Umbilical cord (tissue), 2 donors: ENCODE data around the gene PHIP. TPM values are rescaled to one million over a fixed set of nuclear protein-coding genes. Genes with fewer than 3 reads are reported as not detected.
A peak's percentile ranks its signal among the peaks of the same experiment; 100 is the strongest.

Experiments
- DNase-seq: peaks from one replicate; pipeline ENCODE4 v3.0.0-alpha.2; 2015; ENCODE audit warnings: low spot score
- total RNA-seq: library from RNA; depleted of rRNA; stranded (reverse); fragments of >200 nt; gene quantifications from one replicate; pipeline ENCODE4 v1.2.3, GENCODE V29; 2014; ENCODE audit warnings: low replicate concordance; ENCODE audit not compliant: insufficient read depth

PHIP gene
- total RNA-seq, 1 donor from 2014 or later = 38.8 TPM

- DNase-seq = no peak
Measured at GRCh38 chr6:79009819-79010218, 68.2 kb downstream of the PHIP start.

GRCh38 chr6:79005497-79005896 lies 72.6 kb downstream of the PHIP start:
- peak; percentile 8 for DNase-seq

- no peak for DNase-seq
Measured at GRCh38 chr6:79005024-79005423, 73.0 kb downstream of the PHIP start.

GRCh38 chr6:79004239-79004638 lies 73.8 kb downstream of the PHIP start:
- DNase-seq = no peak

GRCh38 chr6:79001415-79001814 lies 76.6 kb downstream of the PHIP start:
- no peak for DNase-seq

- DNase-seq = no peak
Measured at GRCh38 chr6:78999737-79000136, 78.3 kb downstream of the PHIP start.

- DNase-seq = no peak
Measured at GRCh38 chr6:78995946-78996345, 82.1 kb downstream of the PHIP start.

GRCh38 chr6:78995346-78995745 lies 82.7 kb downstream of the PHIP start:
- DNase-seq = no peak

GRCh38 chr6:78993955-78994354 lies 84.1 kb downstream of the PHIP start:
- no peak for DNase-seq

- DNase-seq = no peak
Measured at GRCh38 chr6:78989191-78989590, 88.9 kb downstream of the PHIP start.

- DNase-seq = no peak
Measured at GRCh38 chr6:78986161-78986560, 91.9 kb downstream of the PHIP start.

GRCh38 chr6:78984225-78984950 lies 93.7 kb downstream of the PHIP start:
- DNase-seq = peak; percentile 3

GRCh38 chr6:78967191-78967590 lies 110.9 kb downstream of the PHIP start:
- no peak for DNase-seq

- no peak for DNase-seq
Measured at GRCh38 chr6:78966542-78966941, 111.5 kb downstream of the PHIP start.

GRCh38 chr6:78962448-78962847 lies 115.6 kb downstream of the PHIP start:
- no peak for DNase-seq

GRCh38 chr6:78954740-78955139 lies 123.3 kb downstream of the PHIP start:
- DNase-seq = no peak

GRCh38 chr6:78953798-78954197 lies 124.3 kb downstream of the PHIP start:
- DNase-seq = no peak

GRCh38 chr6:78952362-78952761 lies 125.7 kb downstream of the PHIP start:
- no peak for DNase-seq

GRCh38 chr6:78948785-78949184 lies 129.3 kb downstream of the PHIP start:
- no peak for DNase-seq

- DNase-seq = no peak
Measured at GRCh38 chr6:78947962-78948361, 130.1 kb downstream of the PHIP start.

GRCh38 chr6:78947529-78947928 lies 130.5 kb downstream of the PHIP start:
- no peak for DNase-seq

- no peak for DNase-seq
Measured at GRCh38 chr6:78942446-78942845, 135.6 kb downstream of the PHIP start.

- no peak for DNase-seq
Measured at GRCh38 chr6:78936515-78936914, 141.5 kb downstream of the PHIP start.

- no peak for DNase-seq
Measured at GRCh38 chr6:78935553-78935952, 142.5 kb downstream of the PHIP start.
